ENCODE data around the gene NTM.

GRCh38 chr11:131889760-131890581 is 519.6 kb downstream of the NTM start:
- TF ChIP-seq, protein P1, sequence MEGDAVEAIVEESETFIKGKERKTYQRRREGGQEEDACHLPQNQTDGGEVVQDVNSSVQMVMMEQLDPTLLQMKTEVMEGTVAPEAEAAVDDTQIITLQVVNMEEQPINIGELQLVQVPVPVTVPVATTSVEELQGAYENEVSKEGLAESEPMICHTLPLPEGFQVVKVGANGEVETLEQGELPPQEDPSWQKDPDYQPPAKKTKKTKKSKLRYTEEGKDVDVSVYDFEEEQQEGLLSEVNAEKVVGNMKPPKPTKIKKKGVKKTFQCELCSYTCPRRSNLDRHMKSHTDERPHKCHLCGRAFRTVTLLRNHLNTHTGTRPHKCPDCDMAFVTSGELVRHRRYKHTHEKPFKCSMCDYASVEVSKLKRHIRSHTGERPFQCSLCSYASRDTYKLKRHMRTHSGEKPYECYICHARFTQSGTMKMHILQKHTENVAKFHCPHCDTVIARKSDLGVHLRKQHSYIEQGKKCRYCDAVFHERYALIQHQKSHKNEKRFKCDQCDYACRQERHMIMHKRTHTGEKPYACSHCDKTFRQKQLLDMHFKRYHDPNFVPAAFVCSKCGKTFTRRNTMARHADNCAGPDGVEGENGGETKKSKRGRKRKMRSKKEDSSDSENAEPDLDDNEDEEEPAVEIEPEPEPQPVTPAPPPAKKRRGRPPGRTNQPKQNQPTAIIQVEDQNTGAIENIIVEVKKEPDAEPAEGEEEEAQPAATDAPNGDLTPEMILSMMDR (conservative IDR thresholded peaks at IDR 0.05): no peak
- TF ChIP-seq ZFX (IDR thresholded peaks at IDR 0.05): no peak

Measured in C4-2B (cell line).